GM21825 (cell line): ENCODE measurements around the gene PCBP4.

Experiments used
- ATAC-seq: cut with Tn5 transposase; IDR thresholded peaks from one replicate; pipeline ENCODE4 v1.9.1; 2021; ENCODE audit warnings: mild to moderate bottlenecking, moderate library complexity; ENCODE audit not compliant: unreplicated experiment

Gene PCBP4

GRCh38 chr3:51974277-51974962, 7.2 kb upstream of the PCBP4 start:
- ATAC-seq: peak; percentile 6

- ATAC-seq: no peak
Measured at GRCh38 chr3:51971350-51971749, 4.1 kb upstream of the PCBP4 start.

- ATAC-seq: no peak
Measured at GRCh38 chr3:51970606-51971300, 3.5 kb upstream of the PCBP4 start.

GRCh38 chr3:51969841-51970240, 2.6 kb upstream of the PCBP4 start:
- ATAC-seq: no peak

- ATAC-seq: no peak
Measured at GRCh38 chr3:51968883-51969678, 1.8 kb upstream of the PCBP4 start.

- ATAC-seq: no peak
Measured at GRCh38 chr3:51968170-51968775, 1.0 kb upstream of the PCBP4 start.

GRCh38 chr3:51966922-51967383, 301 bp downstream of the PCBP4 start:
- ATAC-seq: no peak

- no peak for ATAC-seq
Measured at GRCh38 chr3:51966486-51966885, 768 bp downstream of the PCBP4 start.

- ATAC-seq: no peak
Measured at GRCh38 chr3:51966016-51966415, 1.2 kb downstream of the PCBP4 start.

GRCh38 chr3:51964521-51964920, 2.7 kb downstream of the PCBP4 start:
- ATAC-seq: no peak

GRCh38 chr3:51963951-51964451, 3.3 kb downstream of the PCBP4 start:
- ATAC-seq: no peak

- ATAC-seq: no peak
Measured at GRCh38 chr3:51962854-51963530, 4.3 kb downstream of the PCBP4 start.

- no peak for ATAC-seq
Measured at GRCh38 chr3:51961602-51962569, 5.4 kb downstream of the PCBP4 start.

GRCh38 chr3:51961011-51961410, 6.2 kb downstream of the PCBP4 start:
- no peak for ATAC-seq

GRCh38 chr3:51960386-51960785, 6.9 kb downstream of the PCBP4 start:
- ATAC-seq: no peak

- no peak for ATAC-seq
Measured at GRCh38 chr3:51959651-51960050, 7.6 kb downstream of the PCBP4 start.

- ATAC-seq: no peak
Measured at GRCh38 chr3:51958603-51959521, 8.4 kb downstream of the PCBP4 start.

- no peak for ATAC-seq
Measured at GRCh38 chr3:51957520-51958205, 9.6 kb downstream of the PCBP4 start.
